HG03175 (cell line): ENCODE results near the gene CASP3.
A peak's percentile ranks its signal among the peaks of the same experiment; 100 is the strongest.
"Not testable (repeated sequence)": the region's sequence is repeated elsewhere in the genome, so short reads cannot be mapped to it uniquely, and the experiment has no call there.

Experiments
- ATAC-seq: cut with Tn5 transposase; IDR thresholded peaks from one replicate; pipeline ENCODE4 v1.9.1; 2021; ENCODE audit warnings: mild to moderate bottlenecking, moderate library complexity; ENCODE audit not compliant: unreplicated experiment

The CASP3 gene

GRCh38 chr4:184664445-184665210 is 15.4 kb upstream of the CASP3 start:
- no peak for ATAC-seq

GRCh38 chr4:184662236-184662635 is 13.0 kb upstream of the CASP3 start:
- no peak for ATAC-seq

GRCh38 chr4:184660978-184661377 is 11.7 kb upstream of the CASP3 start:
- no peak for ATAC-seq

- not testable (repeated sequence) for ATAC-seq
Observed at GRCh38 chr4:184657820-184658219, 8.6 kb upstream of the CASP3 start.

- ATAC-seq = no peak
Observed at GRCh38 chr4:184657144-184657543, 7.9 kb upstream of the CASP3 start.

- no peak for ATAC-seq
Observed at GRCh38 chr4:184655889-184656869, 6.9 kb upstream of the CASP3 start.

- no peak for ATAC-seq
Observed at GRCh38 chr4:184653650-184654049, 4.4 kb upstream of the CASP3 start.

- ATAC-seq = not testable (repeated sequence)
Observed at GRCh38 chr4:184652681-184653080, 3.4 kb upstream of the CASP3 start.

GRCh38 chr4:184651899-184652298 is 2.7 kb upstream of the CASP3 start:
- no peak for ATAC-seq

GRCh38 chr4:184649971-184650855 is 966 bp upstream of the CASP3 start:
- peak; percentile 19 for ATAC-seq

GRCh38 chr4:184648313-184649025 is 778 bp downstream of the CASP3 start:
- peak; percentile 28 for ATAC-seq

GRCh38 chr4:184648054-184648312 is 1.3 kb downstream of the CASP3 start:
- no peak for ATAC-seq

- ATAC-seq = no peak
Observed at GRCh38 chr4:184647266-184648053, 1.8 kb downstream of the CASP3 start.

GRCh38 chr4:184645904-184646610 is 3.2 kb downstream of the CASP3 start:
- ATAC-seq = no peak

- no peak for ATAC-seq
Observed at GRCh38 chr4:184644553-184645307, 4.5 kb downstream of the CASP3 start.

- no peak for ATAC-seq
Observed at GRCh38 chr4:184643731-184644130, 5.5 kb downstream of the CASP3 start.

- peak; percentile 8 for ATAC-seq
Observed at GRCh38 chr4:184641451-184641850, 7.8 kb downstream of the CASP3 start.

GRCh38 chr4:184641022-184641421 is 8.2 kb downstream of the CASP3 start:
- ATAC-seq = peak; percentile 68
